Choroid plexus epithelial cell (primary cell): ENCODE measurements around the gene MEF2A.

ENCODE experiments used
- DNase-seq: peaks from one replicate; pipeline ENCODE4 v3.0.0-alpha.2; 2010; ENCODE audit warnings: low read depth
- H3K4me3 ChIP-seq: 2 replicates; pipeline ENCODE4 v1.5.1; 2011; ENCODE audit warnings: low read depth, mild to moderate bottlenecking, control low read depth, low read length, moderate library complexity
- TF ChIP-seq, protein P1 (sequence below): conservative IDR thresholded peaks from 2 replicates; pipeline ENCODE4 v1.5.1; 2011; ENCODE audit warnings: low read depth, mild to moderate bottlenecking, control low read depth, inconsistent platforms, low read length, moderate library complexity

Gene MEF2A

GRCh38 chr15:99589801-99590200, 24.0 kb downstream of the MEF2A start:
- TF ChIP-seq, protein P1, sequence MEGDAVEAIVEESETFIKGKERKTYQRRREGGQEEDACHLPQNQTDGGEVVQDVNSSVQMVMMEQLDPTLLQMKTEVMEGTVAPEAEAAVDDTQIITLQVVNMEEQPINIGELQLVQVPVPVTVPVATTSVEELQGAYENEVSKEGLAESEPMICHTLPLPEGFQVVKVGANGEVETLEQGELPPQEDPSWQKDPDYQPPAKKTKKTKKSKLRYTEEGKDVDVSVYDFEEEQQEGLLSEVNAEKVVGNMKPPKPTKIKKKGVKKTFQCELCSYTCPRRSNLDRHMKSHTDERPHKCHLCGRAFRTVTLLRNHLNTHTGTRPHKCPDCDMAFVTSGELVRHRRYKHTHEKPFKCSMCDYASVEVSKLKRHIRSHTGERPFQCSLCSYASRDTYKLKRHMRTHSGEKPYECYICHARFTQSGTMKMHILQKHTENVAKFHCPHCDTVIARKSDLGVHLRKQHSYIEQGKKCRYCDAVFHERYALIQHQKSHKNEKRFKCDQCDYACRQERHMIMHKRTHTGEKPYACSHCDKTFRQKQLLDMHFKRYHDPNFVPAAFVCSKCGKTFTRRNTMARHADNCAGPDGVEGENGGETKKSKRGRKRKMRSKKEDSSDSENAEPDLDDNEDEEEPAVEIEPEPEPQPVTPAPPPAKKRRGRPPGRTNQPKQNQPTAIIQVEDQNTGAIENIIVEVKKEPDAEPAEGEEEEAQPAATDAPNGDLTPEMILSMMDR, result no peak
- H3K4me3 ChIP-seq, result no peak overlapping the region
- DNase-seq, result no peak

GRCh38 chr15:99590913-99591646, 25.3 kb downstream of the MEF2A start:
- TF ChIP-seq, protein P1, result no peak
- H3K4me3 ChIP-seq, result no peak overlapping the region
- DNase-seq, result no peak

DNA sequence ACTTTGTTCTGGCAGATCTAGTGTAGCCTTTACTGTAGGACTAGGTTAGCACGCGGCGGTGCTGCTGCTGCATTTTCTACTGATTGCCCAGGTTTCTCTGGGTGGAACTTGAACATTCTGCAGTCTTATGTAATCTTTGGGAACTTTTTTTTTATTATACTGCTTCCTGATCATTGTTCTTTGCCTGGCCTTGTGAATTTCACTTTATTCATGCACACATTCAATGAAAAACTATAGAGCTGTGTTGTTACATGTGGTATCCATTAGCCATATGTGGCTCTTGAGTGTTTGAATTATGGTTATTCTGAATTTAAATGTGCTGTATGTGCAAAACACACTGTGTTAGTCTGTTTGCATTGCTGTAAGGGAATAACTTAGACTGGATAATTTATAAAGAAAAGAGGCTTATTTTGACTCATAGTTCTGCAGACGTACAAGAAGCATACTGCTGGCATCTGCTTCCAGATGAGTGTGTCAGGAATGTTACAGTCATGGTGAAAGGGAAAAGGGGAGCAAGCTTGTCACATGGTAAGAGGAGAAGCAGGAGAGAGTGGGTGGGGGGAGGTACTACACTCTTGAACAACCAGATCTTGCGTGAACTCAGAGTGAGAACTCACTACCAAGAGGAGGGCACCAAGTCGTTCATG, 26.5 kb downstream of the MEF2A start:
- DNase-seq, result peak; percentile 58
- TF ChIP-seq, protein P1, result no peak
- H3K4me3 ChIP-seq, result no peak overlapping the region

DNA sequence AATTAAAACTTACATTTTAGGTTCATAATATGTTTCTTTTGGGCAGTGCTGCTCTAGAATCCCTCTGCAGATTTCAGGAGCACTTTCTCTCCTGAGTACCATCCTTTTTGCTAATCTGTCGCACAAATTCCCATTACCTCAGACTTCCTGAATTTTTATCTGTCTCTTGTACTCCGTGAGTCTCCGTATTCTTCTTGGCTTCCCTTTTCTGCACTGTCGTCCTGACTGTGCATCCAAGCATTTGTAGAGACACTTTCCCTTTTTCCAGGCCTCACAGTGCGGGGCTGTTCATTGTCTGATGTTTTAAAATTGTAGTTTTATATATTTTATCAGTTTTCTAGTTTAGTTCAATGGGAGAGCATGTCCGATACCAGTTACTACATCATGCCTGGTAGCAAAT, 27.3 kb downstream of the MEF2A start:
- no peak for DNase-seq
- H3K4me3 ChIP-seq, result no peak overlapping the region
- TF ChIP-seq, protein P1, result no peak

- TF ChIP-seq, protein P1, result no peak
- DNase-seq, result no peak
- no peak overlapping the region for H3K4me3 ChIP-seq
Measured at GRCh38 chr15:99594916-99595315, 29.1 kb downstream of the MEF2A start.

DNA sequence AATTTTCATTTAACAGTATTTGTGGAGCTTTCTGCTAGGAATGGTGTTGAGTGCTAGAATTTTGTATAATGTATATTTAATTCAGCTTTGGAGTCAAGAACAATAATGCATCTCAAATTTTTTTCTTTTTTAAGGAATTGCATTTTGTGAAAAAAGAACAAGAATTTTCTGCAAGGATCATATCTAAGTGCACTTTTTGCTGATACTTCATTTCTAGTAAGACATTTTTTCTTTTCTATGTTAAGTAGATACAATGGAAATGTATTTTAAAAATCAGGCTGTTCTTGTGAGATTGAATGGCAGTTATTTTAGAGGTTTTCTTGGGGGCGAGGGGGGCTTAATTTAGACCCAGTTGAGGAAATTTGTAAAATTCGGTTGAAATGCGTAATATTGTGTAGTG, 32.5 kb downstream of the MEF2A start:
- DNase-seq, result no peak
- TF ChIP-seq, protein P1, result no peak
- no peak overlapping the region for H3K4me3 ChIP-seq

GRCh38 chr15:99603828-99604227, 38.0 kb downstream of the MEF2A start:
- H3K4me3 ChIP-seq, result no peak overlapping the region
- peak; percentile 32 for DNase-seq
- TF ChIP-seq, protein P1, result no peak
